GM23248 (cell line): ENCODE data around the gene TNFRSF21.

Experiments used
- EZH2 ChIP-seq: fragments of 200-600 bp; sonication (generic); IDR thresholded peaks from 2 replicates; pipeline ENCODE4 v1.6.1; 2018; ENCODE audit warnings: antibody characterized with exemption, mild to moderate bottlenecking; ENCODE audit not compliant: insufficient read depth, poor library complexity, severe bottlenecking
- EZH2phosphoT487 ChIP-seq: fragments of 200-600 bp; sonication (generic); IDR thresholded peaks from 2 replicates; pipeline ENCODE4 v1.6.1; 2018; ENCODE audit warnings: antibody characterized with exemption, moderate library complexity, mild to moderate bottlenecking, low read depth; ENCODE audit not compliant: insufficient read depth

DNA sequence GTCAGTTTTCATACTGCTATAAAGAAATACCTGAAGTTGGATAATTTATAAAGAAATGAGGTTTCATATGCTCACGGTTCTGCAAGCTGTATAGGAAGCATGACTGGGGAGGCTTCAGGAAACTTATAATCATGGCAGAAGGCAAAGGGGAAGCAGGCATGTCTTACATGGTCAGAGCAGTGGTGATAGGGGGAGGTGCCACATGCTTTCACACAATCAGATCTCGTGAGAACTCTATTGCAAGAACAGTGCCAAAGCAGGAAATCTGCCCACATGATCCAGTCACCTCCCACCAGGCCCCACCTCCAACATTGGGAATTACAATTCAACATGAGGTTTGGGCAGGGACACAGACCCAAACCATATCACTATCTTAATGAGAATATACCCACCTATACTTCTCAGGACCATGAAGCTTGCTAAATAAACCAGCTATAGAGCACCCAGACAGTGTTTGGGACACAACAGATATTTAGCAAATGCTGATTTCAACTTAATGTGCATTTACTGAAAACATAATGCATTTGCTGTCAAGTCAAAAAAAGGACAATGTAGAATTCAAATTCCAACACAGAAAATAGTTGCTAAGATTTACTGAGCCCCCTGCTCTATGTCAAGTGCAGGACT is 63.8 kb downstream of the TNFRSF21 start:
- TF ChIP-seq EZH2 (no peak), EZH2phosphoT487 (no peak)
